ENCODE results near the gene ZC3HAV1L.
"Not testable (repeated sequence)": the region's sequence is repeated elsewhere in the genome, so short reads cannot be mapped to it uniquely, and the experiment has no call there.

GRCh38 chr7:139077706-139078105 is 41.9 kb upstream of the ZC3HAV1L start:
- TF ChIP-seq CTCF (IDR thresholded peaks at IDR 0.05; ENCODE audit: insufficient read depth, low read length); POLR2AphosphoS5 (IDR thresholded peaks at IDR 0.05; ENCODE audit: low read depth); SPI1 (IDR thresholded peaks at IDR 0.05; ENCODE audit: borderline replicate concordance, low read depth); REST (IDR thresholded peaks at IDR 0.05; ENCODE audit: insufficient replicate concordance, low read depth); GABPA (IDR thresholded peaks at IDR 0.05; ENCODE audit: low read depth): not testable (repeated sequence)

Data from HL-60 (cell line).